Measurements from ENCODE around the gene SLC47A2. TPM values are rescaled to one million over a fixed set of nuclear protein-coding genes. Genes with fewer than 3 reads are reported as not detected.
A peak's percentile ranks its signal among the peaks of the same experiment; 100 is the strongest.

Gene SLC47A2
- total RNA-seq, 1 donor = not detected

GRCh38 chr17:19720210-19720475, 3.8 kb upstream of the SLC47A2 start:
- no peak overlapping the region for H2AFZ ChIP-seq (ENCODE audit: low read length)

GRCh38 chr17:19719355-19720209, 3.2 kb upstream of the SLC47A2 start:
- Histone ChIP-seq H3K36me3 (ENCODE audit: insufficient read depth, low read length) (no peaks in the 10 kb centered on the region), H4K20me1 (ENCODE audit: insufficient read depth, low read length) (no peaks in the 10 kb centered on the region), H3K4me1 (ENCODE audit: insufficient read depth, low read length) (peaks cover 5% of the 10 kb centered on the region), H3K27ac (ENCODE audit: low read depth, low read length) (no peak overlapping the region), H2AFZ (ENCODE audit: low read length) (no peak overlapping the region), H3K4me2 (ENCODE audit: insufficient read depth, low read length) (no peak overlapping the region), H3K79me2 (ENCODE audit: insufficient read depth, low read length) (no peaks in the 10 kb centered on the region), H3K9me3 (ENCODE audit: low read depth, low read length) (no peaks in the 10 kb centered on the region), H3K4me3 (ENCODE audit: insufficient read depth, low read length) (no peak overlapping the region), H3K27me3 (ENCODE audit: insufficient read depth, low read length) (no peaks in the 10 kb centered on the region)
- peak; percentile 84 for DNase-seq (ENCODE audit: insufficient read length, low spot score, missing footprints)
- TF ChIP-seq CTCF (IDR thresholded peaks at IDR 0.05; ENCODE audit: extremely low read depth, low read depth, low read length) = no peak

More at GRCh38 chr17:19720210-19720475, 3.8 kb upstream of the SLC47A2 start:
- DNase-seq (ENCODE audit: insufficient read length, low spot score, missing footprints) = no peak
- H3K36me3 ChIP-seq (ENCODE audit: insufficient read depth, low read length) = no peaks in the 10 kb centered on the region
- H3K9me3 ChIP-seq (ENCODE audit: low read depth, low read length) = no peaks in the 10 kb centered on the region
- H3K4me3 ChIP-seq (ENCODE audit: insufficient read depth, low read length) = no peak overlapping the region
- no peak for TF ChIP-seq CTCF (IDR thresholded peaks at IDR 0.05; ENCODE audit: extremely low read depth, low read depth, low read length)
- H3K4me2 ChIP-seq (ENCODE audit: insufficient read depth, low read length) = no peak overlapping the region
- H3K79me2 ChIP-seq (ENCODE audit: insufficient read depth, low read length) = no peaks in the 10 kb centered on the region
- H3K27me3 ChIP-seq (ENCODE audit: insufficient read depth, low read length) = no peaks in the 10 kb centered on the region
- H3K4me1 ChIP-seq (ENCODE audit: insufficient read depth, low read length) = peaks cover 9% of the 10 kb centered on the region
- H3K27ac ChIP-seq (ENCODE audit: low read depth, low read length) = no peak overlapping the region
- H4K20me1 ChIP-seq (ENCODE audit: insufficient read depth, low read length) = no peaks in the 10 kb centered on the region

- TF ChIP-seq CTCF (IDR thresholded peaks at IDR 0.05; ENCODE audit: extremely low read depth, low read depth, low read length) = peak; percentile 6
- no peaks in the 10 kb centered on the region for H3K79me2 ChIP-seq (ENCODE audit: insufficient read depth, low read length)
- no peak overlapping the region for H3K4me2 ChIP-seq (ENCODE audit: insufficient read depth, low read length)
- H3K9me3 ChIP-seq (ENCODE audit: low read depth, low read length) = no peaks in the 10 kb centered on the region
- H4K20me1 ChIP-seq (ENCODE audit: insufficient read depth, low read length) = no peaks in the 10 kb centered on the region
- H3K27me3 ChIP-seq (ENCODE audit: insufficient read depth, low read length) = no peaks in the 10 kb centered on the region
- H3K36me3 ChIP-seq (ENCODE audit: insufficient read depth, low read length) = no peaks in the 10 kb centered on the region
- peak; percentile 87 for DNase-seq (ENCODE audit: insufficient read length, low spot score, missing footprints)
- H3K4me1 ChIP-seq (ENCODE audit: insufficient read depth, low read length) = no peaks in the 10 kb centered on the region
- H3K27ac ChIP-seq (ENCODE audit: low read depth, low read length) = no peak overlapping the region
- H2AFZ ChIP-seq (ENCODE audit: low read length) = no peak overlapping the region
- H3K4me3 ChIP-seq (ENCODE audit: insufficient read depth, low read length) = no peak overlapping the region
These were observed 2.4 kb upstream of the SLC47A2 start for GRCh38 chr17:19718613-19719354.

- no peak for TF ChIP-seq CTCF (IDR thresholded peaks at IDR 0.05; ENCODE audit: extremely low read depth, low read depth, low read length)
- no peak overlapping the region for H3K4me3 ChIP-seq (ENCODE audit: insufficient read depth, low read length)
- no peaks in the 10 kb centered on the region for H3K9me3 ChIP-seq (ENCODE audit: low read depth, low read length)
- H3K79me2 ChIP-seq (ENCODE audit: insufficient read depth, low read length) = no peaks in the 10 kb centered on the region
- no peak overlapping the region for H3K27ac ChIP-seq (ENCODE audit: low read depth, low read length)
- no peak overlapping the region for H3K4me2 ChIP-seq (ENCODE audit: insufficient read depth, low read length)
- no peaks in the 10 kb centered on the region for H4K20me1 ChIP-seq (ENCODE audit: insufficient read depth, low read length)
- H2AFZ ChIP-seq (ENCODE audit: low read length) = no peak overlapping the region
- H3K36me3 ChIP-seq (ENCODE audit: insufficient read depth, low read length) = no peaks in the 10 kb centered on the region
- no peaks in the 10 kb centered on the region for H3K27me3 ChIP-seq (ENCODE audit: insufficient read depth, low read length)
- DNase-seq (ENCODE audit: insufficient read length, low spot score, missing footprints) = no peak
- no peaks in the 10 kb centered on the region for H3K4me1 ChIP-seq (ENCODE audit: insufficient read depth, low read length)
These were observed 1.7 kb upstream of the SLC47A2 start for GRCh38 chr17:19718041-19718612.

Data from osteoblast (primary cell).